HL-60 (cell line): ENCODE data around the gene PRKAG2.

Source experiments
- DNase-seq, 2 experiments: peaks; one replicate each; pipeline ENCODE4 v3.0.0-alpha.2; 2010 to 2020; ENCODE audit warnings: low read depth in 1 of 2, low spot score in 1 of 2
- H3K27ac ChIP-seq: fragments of 250-450 bp; sonication (Bioruptor Pico); replicated peaks from 2 replicates; pipeline ENCODE4 v1.5.1; 2020; ENCODE audit warnings: mild to moderate bottlenecking, moderate library complexity
- H3K27me3 ChIP-seq: fragments of 250-450 bp; sonication (Bioruptor Pico); 2 replicates; pipeline ENCODE4 v1.5.1; 2021; ENCODE audit warnings: mild to moderate bottlenecking, moderate library complexity; ENCODE audit not compliant: insufficient read depth, poor library complexity, severe bottlenecking
- H3K4me3 ChIP-seq: replicated peaks from 2 replicates; pipeline ENCODE4 v1.5.1; 2011; ENCODE audit warnings: mild to moderate bottlenecking, control low read depth, low read length; ENCODE audit not compliant: insufficient read depth
- CTCF ChIP-seq: IDR thresholded peaks from one replicate; pipeline ENCODE4 v1.5.1; 2011; ENCODE audit warnings: low read length, control low read depth, inconsistent platforms; ENCODE audit not compliant: insufficient read depth
- GABPA ChIP-seq: IDR thresholded peaks from 2 replicates; pipeline ENCODE4 v1.6.1; 2012; ENCODE audit warnings: low read depth
- POLR2AphosphoS5 ChIP-seq: IDR thresholded peaks from 2 replicates; pipeline ENCODE4 v1.6.1; 2012; ENCODE audit warnings: low read depth
- REST ChIP-seq: IDR thresholded peaks from 2 replicates; pipeline ENCODE4 v1.6.1; 2012; ENCODE audit warnings: low read depth; ENCODE audit not compliant: insufficient replicate concordance
- SPI1 ChIP-seq: IDR thresholded peaks from 2 replicates; pipeline ENCODE4 v1.6.1; 2012; ENCODE audit warnings: low read depth, mild to moderate bottlenecking, borderline replicate concordance

Gene PRKAG2

GRCh38 chr7:151694828-151695580 is 181.9 kb downstream of the PRKAG2 start:
- no peaks in the 10 kb centered on the region for H3K27me3 ChIP-seq
- TF ChIP-seq GABPA, result no peak
- no peak for TF ChIP-seq CTCF
- no peak for TF ChIP-seq POLR2AphosphoS5
- no peak for TF ChIP-seq REST
- TF ChIP-seq SPI1, result no peak
- DNase-seq, result no peak
- no peak overlapping the region for H3K27ac ChIP-seq
- no peak overlapping the region for H3K4me3 ChIP-seq

GRCh38 chr7:151694441-151694827 is 182.5 kb downstream of the PRKAG2 start:
- no peak for TF ChIP-seq CTCF
- no peak for TF ChIP-seq REST
- no peak for TF ChIP-seq POLR2AphosphoS5
- TF ChIP-seq SPI1, result no peak
- no peak for TF ChIP-seq GABPA
- Histone ChIP-seq H3K4me3 (no peak overlapping the region), H3K27ac (no peak overlapping the region), H3K27me3 (no peaks in the 10 kb centered on the region)
- no peak for DNase-seq

GRCh38 chr7:151693140-151693539 is 183.8 kb downstream of the PRKAG2 start:
- no peak overlapping the region for H3K27ac ChIP-seq
- no peak for DNase-seq
- no peaks in the 10 kb centered on the region for H3K27me3 ChIP-seq
- TF ChIP-seq CTCF (no peak), REST (no peak), GABPA (no peak), POLR2AphosphoS5 (no peak), SPI1 (no peak)
- no peak overlapping the region for H3K4me3 ChIP-seq
